Left colon (tissue), 2 donors: ENCODE results near the gene ELFN1. TPM values are rescaled to one million over a fixed set of nuclear protein-coding genes. Genes with fewer than 3 reads are reported as not detected.

ENCODE experiments used
- ATAC-seq: fragments of 200-7000 bp; cut with Tn5 transposase; one replicate; pipeline ENCODE4 v1.9.1; 2020; ENCODE audit warnings: mild to moderate bottlenecking, moderate library complexity
- DNase-seq, 2 donors: peaks; one replicate each; pipeline ENCODE4 v3.0.0-alpha.2; 2020
- intact Hi-C, 2 donors: fragments of 100-400 bp; cut with DNase I in 1 of 2; cut with micrococcal nuclease in 1 of 2; formaldehyde crosslinking; loops; one replicate each; pipeline versions ENCODE4 v1.11.2 to v1.14.0; 2022; cut with DNase I, micrococcal nuclease
- total RNA-seq, 2 donors: library from RNA; stranded (reverse); fragmentation: NEBNext Ultra II Directional; extraction: Animal tissue kit (Norgen Biotek cat#: 25700); gene quantifications; one replicate each; pipeline ENCODE4 v1.2.1, GENCODE V29; 2021
- donor health status: DM: no; HTN: no; CAD: no.
- donor health status: DM: yes; HTN: yes; CAD: no.

ELFN1 gene
- total RNA-seq, 2 donors from 2014 or later, result 0.25 to 0.46 TPM

DNA sequence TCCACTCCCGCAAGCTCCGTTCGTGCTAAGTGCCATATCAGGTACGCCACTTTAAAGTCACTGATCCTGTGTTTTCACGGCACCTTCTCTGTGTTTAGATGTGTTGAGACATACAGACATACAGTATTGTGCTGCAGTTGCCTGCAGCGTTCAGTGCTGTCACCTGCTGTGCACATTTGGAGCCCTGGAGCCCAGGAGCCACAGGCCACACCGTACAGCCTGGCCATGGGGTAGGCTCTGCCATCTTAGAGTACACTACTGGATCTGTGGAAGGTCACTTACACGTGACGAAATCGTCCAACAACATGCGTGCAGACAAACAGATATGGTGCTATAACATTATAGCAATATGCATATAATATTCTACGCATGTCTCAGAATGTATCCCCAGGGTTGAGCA lies 111.3 kb downstream of the ELFN1 start:
- intact Hi-C loops, result no loop called here
- no peak for ATAC-seq
- DNase-seq, result no peak

DNA sequence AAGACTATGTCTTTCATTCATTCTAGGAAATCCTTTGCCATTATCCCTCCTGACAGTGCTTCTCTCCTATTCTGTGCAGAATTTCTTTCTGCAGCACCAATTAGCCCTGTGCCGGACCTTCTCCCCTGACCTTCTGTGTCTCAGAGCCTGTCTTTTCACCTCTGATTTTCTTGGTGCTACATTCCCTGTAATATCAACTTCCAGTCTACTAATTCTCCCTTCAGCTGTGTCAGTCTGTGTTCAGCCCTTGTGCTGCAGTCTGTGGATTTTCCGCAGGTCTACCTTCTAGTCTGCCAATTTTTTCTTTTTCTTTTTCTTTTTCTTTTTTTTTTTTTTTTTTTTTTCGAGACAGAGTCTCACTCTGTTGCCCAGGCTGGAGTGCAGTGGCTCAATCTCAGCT lies 115.8 kb downstream of the ELFN1 start:
- intact Hi-C loops, result no loop called here
- ATAC-seq, result no peak
- DNase-seq, result no peak

DNA sequence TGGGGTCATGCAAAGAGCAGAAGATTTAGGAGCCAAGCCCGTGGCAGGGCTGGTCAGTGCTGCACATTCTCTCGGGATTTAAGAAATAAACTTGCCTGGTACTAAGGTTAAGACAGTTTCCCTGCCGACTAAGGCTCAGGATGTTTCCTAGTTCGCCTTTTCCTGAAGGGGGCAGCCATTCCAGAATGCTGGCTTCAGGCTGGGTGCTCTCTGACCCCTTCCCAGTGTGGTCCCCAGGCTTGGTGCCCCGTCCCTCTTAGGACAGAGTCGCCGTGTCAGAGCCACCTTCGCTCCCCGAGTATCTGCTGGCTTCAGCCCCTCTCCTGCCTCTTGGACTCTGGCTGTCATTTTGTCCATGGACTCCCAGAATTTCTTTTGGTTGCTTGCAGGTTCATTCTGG lies 117.2 kb downstream of the ELFN1 start:
- intact Hi-C loops, result no loop called here
- ATAC-seq, result no peak
- no peak for DNase-seq

DNA sequence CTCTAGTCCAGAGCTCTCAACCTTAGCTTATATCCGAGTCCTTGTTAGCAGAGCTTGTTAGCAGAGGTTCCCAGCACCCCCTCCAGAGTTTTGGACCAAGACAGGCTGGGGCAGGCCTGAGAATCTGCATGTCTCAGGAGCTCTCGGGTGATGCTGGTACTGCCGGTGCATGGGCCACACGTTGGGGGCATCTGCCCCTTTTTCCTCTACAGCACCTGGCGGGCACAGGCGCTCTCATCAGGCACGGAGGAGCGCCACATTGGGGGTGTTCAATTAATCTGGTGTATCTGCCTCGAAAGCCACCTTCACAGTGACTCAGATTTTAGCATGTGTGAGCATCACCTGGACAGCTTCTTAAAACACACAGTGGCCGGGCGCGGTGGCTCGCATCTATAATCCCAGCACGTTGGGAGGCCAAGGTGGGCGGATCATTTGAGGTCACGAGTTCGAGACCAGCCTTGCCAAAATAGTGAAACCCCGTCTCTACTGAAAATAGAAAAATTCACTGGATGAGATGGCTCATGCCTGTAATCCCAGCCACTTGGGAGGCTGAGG lies 117.7 kb downstream of the ELFN1 start:
- ATAC-seq (no peak), DNase-seq (no peak)
- intact Hi-C loops, result no loop called here

DNA sequence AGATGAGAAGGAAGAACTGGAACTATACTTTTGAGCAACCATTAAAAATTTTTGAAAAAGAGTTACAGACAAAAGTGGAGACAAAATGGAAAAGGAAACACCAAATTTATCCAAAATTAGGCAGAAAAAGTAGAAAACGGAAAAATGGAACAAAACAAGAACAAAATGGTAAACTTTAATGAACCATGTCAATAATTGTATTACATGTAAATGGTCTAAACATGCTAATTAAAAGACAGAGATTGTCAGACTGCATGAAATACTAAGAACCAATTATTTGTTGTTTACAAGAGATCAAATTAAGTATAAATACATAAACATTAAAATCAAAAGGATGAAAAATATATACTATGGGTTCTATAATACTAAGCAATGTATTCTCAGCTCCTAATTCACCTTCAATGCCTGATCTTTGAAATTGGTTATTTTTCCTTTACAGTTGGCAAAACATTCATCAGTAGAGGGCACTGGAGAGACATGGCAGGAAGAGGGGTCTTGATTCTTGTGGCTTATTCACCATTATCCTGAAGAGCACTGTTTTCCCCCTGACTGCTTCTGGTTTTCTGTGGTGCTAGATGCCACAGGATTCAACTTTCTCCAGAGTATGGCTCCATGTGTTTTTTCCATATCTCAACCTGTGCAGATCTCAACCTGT lies 124.9 kb downstream of the ELFN1 start:
- intact Hi-C loops, result no loop called here
- DNase-seq (no peak), ATAC-seq (no peak)

Other genes with a start within 250 kb of the ELFN1 start
- gene MICALL2, start 210.8 kb upstream of the ELFN1 start, total RNA-seq, result 10 to 100 TPM; 68.6 to 83.2 TPM
- gene INTS1, start 165.9 kb upstream of the ELFN1 start, total RNA-seq, result 10 to 100 TPM; 67.7 to 67.8 TPM
- gene MAFK, start 139.6 kb upstream of the ELFN1 start, total RNA-seq, result 10 to 100 TPM; 42.9 to 45.8 TPM
- gene TMEM184A, start 114.1 kb upstream of the ELFN1 start, total RNA-seq, result 10 to 100 TPM; 57.6 to 58.3 TPM
- 10 to 100 TPM; 29.3 to 35.0 TPM for gene PSMG3, start 100.2 kb upstream of the ELFN1 start, total RNA-seq